ENCODE results near the gene SETMAR.

DNA sequence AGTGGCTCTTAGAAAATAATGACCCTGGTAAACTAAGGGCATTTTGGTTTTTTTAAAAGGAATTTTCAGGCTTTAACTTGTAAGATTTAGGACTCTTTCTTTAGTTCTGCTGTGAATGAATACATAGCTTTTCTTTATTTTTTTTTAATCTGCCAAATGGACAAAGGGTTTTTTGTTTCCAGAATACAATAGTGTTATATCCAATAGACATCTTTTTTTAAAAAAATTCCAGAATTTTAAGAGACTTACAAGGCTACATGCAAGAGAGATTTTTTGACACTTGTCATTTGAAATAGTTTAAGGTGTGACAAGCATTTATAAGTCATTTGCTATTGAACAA, 38.1 kb downstream of the SETMAR start:
- TF ChIP-seq, protein P1, sequence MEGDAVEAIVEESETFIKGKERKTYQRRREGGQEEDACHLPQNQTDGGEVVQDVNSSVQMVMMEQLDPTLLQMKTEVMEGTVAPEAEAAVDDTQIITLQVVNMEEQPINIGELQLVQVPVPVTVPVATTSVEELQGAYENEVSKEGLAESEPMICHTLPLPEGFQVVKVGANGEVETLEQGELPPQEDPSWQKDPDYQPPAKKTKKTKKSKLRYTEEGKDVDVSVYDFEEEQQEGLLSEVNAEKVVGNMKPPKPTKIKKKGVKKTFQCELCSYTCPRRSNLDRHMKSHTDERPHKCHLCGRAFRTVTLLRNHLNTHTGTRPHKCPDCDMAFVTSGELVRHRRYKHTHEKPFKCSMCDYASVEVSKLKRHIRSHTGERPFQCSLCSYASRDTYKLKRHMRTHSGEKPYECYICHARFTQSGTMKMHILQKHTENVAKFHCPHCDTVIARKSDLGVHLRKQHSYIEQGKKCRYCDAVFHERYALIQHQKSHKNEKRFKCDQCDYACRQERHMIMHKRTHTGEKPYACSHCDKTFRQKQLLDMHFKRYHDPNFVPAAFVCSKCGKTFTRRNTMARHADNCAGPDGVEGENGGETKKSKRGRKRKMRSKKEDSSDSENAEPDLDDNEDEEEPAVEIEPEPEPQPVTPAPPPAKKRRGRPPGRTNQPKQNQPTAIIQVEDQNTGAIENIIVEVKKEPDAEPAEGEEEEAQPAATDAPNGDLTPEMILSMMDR (IDR thresholded peaks at IDR 0.05): no peak
- TF ChIP-seq POLR2A (IDR thresholded peaks at IDR 0.05): no peak

All from heart left ventricle (tissue), 13 donors.